SK-N-SH (cell line): ENCODE measurements around the gene SLC7A6OS. TPM values are rescaled to one million over a fixed set of nuclear protein-coding genes. Genes with fewer than 3 reads are reported as not detected.

Source experiments
- CTCF ChIA-PET: fragments of 300-600, 350-600 bp; formaldehyde crosslinking; extraction: SDS; loops from one replicate; lab custom pipeline; 2021; lab: Yijun Ruan, JAX
- POLR2A ChIA-PET: fragments of 350-600 bp; sonication (Branson Sonifier 250); formaldehyde crosslinking; extraction: SDS; loops from one replicate; lab custom pipeline; 2020; ENCODE audit warnings: antibody characterized with exemption, inconsistent platforms; lab: Yijun Ruan, JAX
- DNase-seq: peaks from one replicate; pipeline ENCODE4 v3.0.0; 2012
- H2AFZ ChIP-seq: fragments of 200-600 bp; sonication (generic); 2 replicates; pipeline ENCODE4 v1.8.1; 2016; ENCODE audit warnings: antibody characterized with exemption, mild to moderate bottlenecking, low read depth
- H3F3A ChIP-seq: fragments of 200-600 bp; sonication (generic); replicated peaks from 2 replicates; pipeline ENCODE3; 2016; ENCODE audit warnings: antibody characterized with exemption, mild to moderate bottlenecking; ENCODE audit not compliant: insufficient read depth
- H3K27ac ChIP-seq, 2 experiments: fragments of 200-500 bp in 1 of 2; fragments of 200-600 bp in 1 of 2; sonication (Bioruptor generic) in 1 of 2; sonication (generic), shearing (Covaris generic) in 1 of 2; 2 replicates each; pipeline versions ENCODE4 v1.5.1 to v1.6.1; 2014 to 2016; ENCODE audit warnings: low read depth in 2 of 2, inconsistent platforms in 1 of 2, low read length in 1 of 2, mild to moderate bottlenecking in 1 of 2, mixed read lengths in 1 of 2
- H3K27me3 ChIP-seq: fragments of 200-600 bp; sonication (generic), shearing (Covaris generic); 2 replicates; pipeline ENCODE4 v1.6.1; 2016; ENCODE audit warnings: mixed run types; ENCODE audit not compliant: insufficient read depth
- H3K36me3 ChIP-seq, 2 experiments: fragments of 200-500 bp in 1 of 2; fragments of 200-600 bp in 1 of 2; sonication (Bioruptor generic) in 1 of 2; sonication (generic) in 1 of 2; replicated peaks in 1 of 2; 2 replicates each; pipeline versions ENCODE3 to v1.5.1; 2014 to 2016; ENCODE audit warnings: low read length in 1 of 2, mild to moderate bottlenecking in 1 of 2; ENCODE audit not compliant: insufficient read depth in 2 of 2, control insufficient read depth in 1 of 2
- H3K4me1 ChIP-seq, 2 experiments: fragments of 200-500 bp in 1 of 2; fragments of 200-600 bp in 1 of 2; sonication (Bioruptor generic) in 1 of 2; sonication (generic), shearing (Covaris generic) in 1 of 2; 2 replicates each; pipeline versions ENCODE4 v1.5.1 to v1.6.1; 2014 to 2016; ENCODE audit warnings: low read depth in 1 of 2, low read length in 1 of 2, mixed run types in 1 of 2; ENCODE audit not compliant: insufficient read depth in 2 of 2, control insufficient read depth in 1 of 2
- H3K4me2 ChIP-seq: fragments of 200-600 bp; sonication (generic), shearing (Covaris generic); 2 replicates; pipeline ENCODE4 v1.6.1; 2017; ENCODE audit warnings: mixed run types
- H3K4me3 ChIP-seq, 2 experiments: fragments of 200-500 bp in 1 of 2; fragments of 200-600 bp in 1 of 2; sonication (Bioruptor generic) in 1 of 2; sonication (generic), shearing (Covaris generic) in 1 of 2; 2 replicates each; pipeline versions ENCODE4 v1.5.1 to v1.8.1; 2014 to 2016; ENCODE audit warnings: low read depth in 2 of 2, inconsistent platforms in 1 of 2, low read length in 1 of 2, mild to moderate bottlenecking in 1 of 2, mixed read lengths in 1 of 2, moderate library complexity in 1 of 2
- H3K79me2 ChIP-seq: fragments of 200-600 bp; sonication (generic); 2 replicates; pipeline ENCODE4 v1.8.1; 2017; ENCODE audit warnings: mild to moderate bottlenecking; ENCODE audit not compliant: insufficient read depth
- H3K9ac ChIP-seq: fragments of 200-600 bp; sonication (generic); 2 replicates; pipeline ENCODE4 v1.6.1; 2017; ENCODE audit warnings: mixed run types
- H3K9me2 ChIP-seq: fragments of 200-600 bp; sonication (generic); 2 replicates; pipeline ENCODE4 v1.6.1; 2017; ENCODE audit warnings: mixed run types
- H3K9me3 ChIP-seq: fragments of 200-600 bp; sonication (generic); 2 replicates; pipeline ENCODE4 v1.6.1; 2017; ENCODE audit warnings: mixed run types, mild to moderate bottlenecking, moderate library complexity
- H4K20me1 ChIP-seq: fragments of 200-600 bp; sonication (generic); 2 replicates; pipeline ENCODE4 v1.6.1; 2017; ENCODE audit warnings: mild to moderate bottlenecking, mixed run types; ENCODE audit not compliant: insufficient read depth
- CHD2 ChIP-seq: fragments of 150-350 bp; IDR thresholded peaks from 2 replicates; pipeline ENCODE4 v1.6.1; 2018; ENCODE audit warnings: low read length; ENCODE audit not compliant: partially characterized antibody
- CTCF ChIP-seq: fragments of 200-600 bp; sonication (generic); IDR thresholded peaks from 2 replicates; pipeline ENCODE4 v1.6.1; 2017; ENCODE audit warnings: antibody characterized with exemption, mild to moderate bottlenecking, moderate library complexity
- EP300 ChIP-seq, 2 experiments: IDR thresholded peaks; 2 replicates each; pipeline versions ENCODE4 v1.4.0 to v1.6.1; 2012; ENCODE audit warnings: borderline replicate concordance in 1 of 2, low read depth in 1 of 2, low read length in 1 of 2
- EZH2phosphoT487 ChIP-seq: fragments of 200-600 bp; sonication (generic); IDR thresholded peaks from 2 replicates; pipeline ENCODE4 v1.6.1; 2017; ENCODE audit warnings: low read depth, mixed run types, mild to moderate bottlenecking, antibody characterized with exemption, moderate library complexity, borderline replicate concordance
- GABPA ChIP-seq: IDR thresholded peaks from 2 replicates; pipeline ENCODE4 v1.4.0; 2012; ENCODE audit warnings: low read depth, mild to moderate bottlenecking
- GATA2 ChIP-seq: sonication (generic); formaldehyde crosslinking; IDR thresholded peaks from 2 replicates; pipeline ENCODE4 v1.5.0; 2020; ENCODE audit warnings: mild to moderate bottlenecking, missing genetic modification reagents
- MEF2A ChIP-seq: IDR thresholded peaks from 2 replicates; pipeline ENCODE4 v1.4.0; 2012; ENCODE audit warnings: low read depth, borderline replicate concordance
- MXI1 ChIP-seq: IDR thresholded peaks from 2 replicates; pipeline ENCODE4 v1.6.1; 2012; ENCODE audit warnings: mild to moderate bottlenecking, low read depth, low read length, improper control_type of control experiment
- NFIC ChIP-seq: IDR thresholded peaks from 2 replicates; pipeline ENCODE4 v1.4.0; 2012; ENCODE audit warnings: borderline replicate concordance
- NRF1 ChIP-seq: IDR thresholded peaks from 2 replicates; pipeline ENCODE4 v1.6.1; 2012; ENCODE audit warnings: low read depth, mild to moderate bottlenecking, low read length
- RAD21 ChIP-seq: IDR thresholded peaks from 2 replicates; pipeline ENCODE4 v1.6.1; 2012; ENCODE audit warnings: mild to moderate bottlenecking, low read length
- RCOR1 ChIP-seq: fragments of 150-350 bp; IDR thresholded peaks from 2 replicates; pipeline ENCODE4 v1.6.1; 2017; ENCODE audit warnings: antibody characterized with exemption, low read length
- RXRA ChIP-seq: IDR thresholded peaks from 2 replicates; pipeline ENCODE4 v1.4.0; 2012; ENCODE audit warnings: low read depth, mild to moderate bottlenecking, borderline replicate concordance
- SIN3A ChIP-seq: IDR thresholded peaks from 2 replicates; pipeline ENCODE4 v1.6.1; 2012; ENCODE audit warnings: low read depth, mild to moderate bottlenecking, low read length, moderate library complexity, borderline replicate concordance
- TAF1 ChIP-seq: IDR thresholded peaks from 2 replicates; pipeline ENCODE4 v1.6.1; 2012; ENCODE audit warnings: low read depth, mild to moderate bottlenecking, low read length, moderate library complexity, borderline replicate concordance
- TCF12 ChIP-seq: IDR thresholded peaks from 2 replicates; pipeline ENCODE4 v1.4.0; 2012
- TEAD4 ChIP-seq: IDR thresholded peaks from 2 replicates; pipeline ENCODE4 v1.4.0; 2012; ENCODE audit warnings: mild to moderate bottlenecking, borderline replicate concordance; ENCODE audit not compliant: insufficient read depth
- USF2 ChIP-seq: fragments of 150-350 bp; IDR thresholded peaks from 2 replicates; pipeline ENCODE4 v1.6.1; 2017; ENCODE audit warnings: antibody characterized with exemption, low read length, low read depth, borderline replicate concordance
- YY1 ChIP-seq: IDR thresholded peaks from 2 replicates; pipeline ENCODE4 v1.4.0; 2012; ENCODE audit warnings: low read depth, mild to moderate bottlenecking
- WGBS: methylation state at CpG from one replicate; pipeline ENCODE4 v1.1.6; 2017; ENCODE audit warnings: low lambda C conversion rate; 5-methylcytosine and 5-hydroxymethylcytosine counted together
- polyA plus RNA-seq, 3 experiments: library from polyadenylated mRNA; depleted of rRNA; stranded (reverse); fragments of >200 nt; gene quantifications; 2 replicates each; pipeline ENCODE4 v1.2.3, GENCODE V29; 2012
- TF ChIP-seq, protein P1 (sequence below): IDR thresholded peaks from 2 replicates; pipeline ENCODE4 v1.6.1; 2012; ENCODE audit warnings: mild to moderate bottlenecking, low read depth, low read length, moderate library complexity

Gene SLC7A6OS
- polyA plus RNA-seq, 1 of the 3 experiments (the other 2 are of a cell fraction), result 6.6 TPM

DNA sequence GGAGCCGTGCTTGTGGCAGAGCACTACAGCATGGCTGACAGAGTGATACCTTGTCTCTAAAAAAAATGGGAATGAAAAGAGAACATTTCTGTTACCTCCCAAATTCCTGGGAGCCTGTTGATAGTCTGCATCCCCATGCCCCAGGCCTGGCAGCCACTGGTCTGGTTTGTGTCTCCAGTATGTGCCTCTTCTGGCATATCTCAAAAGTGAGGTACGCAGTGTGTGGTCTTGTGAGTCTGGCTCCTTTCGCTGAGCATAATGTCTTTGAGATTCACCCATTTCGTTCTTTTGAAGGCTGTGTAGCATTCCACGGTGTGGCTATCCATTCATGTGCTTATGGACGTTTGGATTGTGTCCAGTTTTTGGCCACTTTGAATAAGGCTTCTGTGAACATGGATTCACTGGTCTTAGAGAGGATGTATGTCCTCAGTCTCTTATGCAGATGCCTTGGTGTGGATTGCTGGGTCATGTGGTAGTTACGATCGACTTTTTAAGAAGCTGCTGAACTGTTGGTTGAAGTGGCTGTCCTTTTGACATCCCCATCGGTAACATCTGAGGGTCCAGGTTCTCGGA lies 39.2 kb upstream of the SLC7A6OS start:
- no peak for TF ChIP-seq TEAD4
- TF ChIP-seq NFIC, result no peak
- TF ChIP-seq USF2, result no peak
- no peak for TF ChIP-seq RXRA
- no peak for TF ChIP-seq CHD2
- TF ChIP-seq NRF1, result no peak
- TF ChIP-seq MEF2A, result no peak
- TF ChIP-seq TCF12, result no peak
- no peak for TF ChIP-seq MXI1
- TF ChIP-seq GATA2 (CRISPR knock-in tag), result no peak
- TF ChIP-seq YY1, result no peak
- Histone ChIP-seq H3K36me3 (peaks cover 11 to 78% of the 10 kb centered on the region in 2 experiments), H2AFZ (no peak overlapping the region), H3K9ac (no peak overlapping the region), H3K9me3 (no peaks in the 10 kb centered on the region), H4K20me1 (no peaks in the 10 kb centered on the region), H3K27ac (no peak overlapping the region), H3K4me3 (no peak overlapping the region), H3K9me2 (no peaks in the 10 kb centered on the region), H3F3A (no peaks in the 10 kb centered on the region), H3K4me2 (no peak overlapping the region), H3K4me1 (no peaks in the 10 kb centered on the region), H3K27me3 (no peaks in the 10 kb centered on the region), H3K79me2 (no peaks in the 10 kb centered on the region)
- ChIA-PET CTCF (interaction anchor here (0.7 to 1.4 kb wide), 3 partner anchors 10 to 89 kb away, joined by 3 read pairs; no protein-coding TSS in a partner anchor), POLR2A (no interaction called here)
- WGBS, result 92% methylated on average over 10 of the region's 10 CpGs
- DNase-seq, result no peak

DNA sequence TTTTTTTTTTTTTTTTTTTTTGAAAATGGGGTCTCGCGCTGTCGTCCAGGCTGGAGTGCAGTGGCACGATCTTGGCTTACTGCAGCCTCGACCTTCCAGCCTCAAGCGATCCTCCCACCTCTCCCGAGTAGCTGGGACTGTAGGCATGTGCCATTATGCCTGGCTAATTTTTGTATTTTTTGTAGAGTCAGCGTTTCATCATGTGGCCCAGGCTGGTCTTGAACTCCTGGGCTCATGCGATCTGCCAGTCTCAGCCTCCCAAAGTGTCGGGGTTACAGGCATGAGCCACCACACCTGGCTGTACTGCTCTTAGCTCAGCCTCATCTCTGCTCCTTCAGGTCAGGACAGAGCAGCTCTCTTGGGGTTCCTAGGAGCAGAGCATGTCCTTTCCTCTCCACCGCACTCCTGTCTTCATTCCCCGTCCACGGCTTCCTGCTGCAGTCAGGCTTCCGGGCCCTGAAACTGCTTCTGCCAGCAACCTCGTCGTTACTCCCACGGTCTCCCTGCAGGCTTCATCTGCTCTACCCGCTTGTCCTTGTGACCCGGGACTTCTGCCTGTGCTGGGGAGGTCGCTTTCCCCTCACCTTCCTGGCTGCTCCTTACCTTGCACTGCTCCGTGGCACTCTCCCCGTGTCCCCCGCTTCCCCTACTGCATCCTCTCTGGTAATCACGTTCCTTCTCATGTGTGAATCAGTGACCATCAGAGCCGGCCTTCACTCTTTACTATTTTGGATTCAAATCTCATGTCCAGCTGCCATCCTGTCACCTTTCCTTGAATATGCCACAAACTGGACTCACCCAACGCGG lies 38.1 kb upstream of the SLC7A6OS start:
- Histone ChIP-seq H3K79me2 (no peaks in the 10 kb centered on the region), H3K27ac (no peak overlapping the region), H3K9ac (no peak overlapping the region), H3K27me3 (no peaks in the 10 kb centered on the region), H4K20me1 (no peaks in the 10 kb centered on the region), H3K9me2 (no peaks in the 10 kb centered on the region), H3K4me3 (no peak overlapping the region), H3K9me3 (no peaks in the 10 kb centered on the region), H3K36me3 (peaks cover 16 to 78% of the 10 kb centered on the region in 2 experiments), H3K4me1 (no peaks in the 10 kb centered on the region), H2AFZ (no peak overlapping the region), H3F3A (no peaks in the 10 kb centered on the region), H3K4me2 (no peak overlapping the region)
- no peak for DNase-seq
- 94% methylated on average over 27 of the region's 27 CpGs for WGBS
- CTCF ChIA-PET, result interaction anchor here (0.7 to 1.4 kb wide), 3 partner anchors 11 to 88 kb away, joined by 3 to 4 read pairs (median 3); no protein-coding TSS in a partner anchor
- POLR2A ChIA-PET, result no interaction called here
- TF ChIP-seq GABPA (no peak), TEAD4 (no peak), MEF2A (no peak), CHD2 (no peak), TAF1 (no peak), EZH2phosphoT487 (no peak), EP300 (IDR thresholded peaks at IDR 0.05; ENCODE audit: borderline replicate concordance in 1 of 2, low read depth in 1 of 2, low read length in 1 of 2) (no peak), RXRA (no peak), CTCF (no peak), RCOR1 (no peak), SIN3A (no peak), RAD21 (no peak), GATA2 (CRISPR knock-in tag) (no peak)
- TF ChIP-seq, protein P1, sequence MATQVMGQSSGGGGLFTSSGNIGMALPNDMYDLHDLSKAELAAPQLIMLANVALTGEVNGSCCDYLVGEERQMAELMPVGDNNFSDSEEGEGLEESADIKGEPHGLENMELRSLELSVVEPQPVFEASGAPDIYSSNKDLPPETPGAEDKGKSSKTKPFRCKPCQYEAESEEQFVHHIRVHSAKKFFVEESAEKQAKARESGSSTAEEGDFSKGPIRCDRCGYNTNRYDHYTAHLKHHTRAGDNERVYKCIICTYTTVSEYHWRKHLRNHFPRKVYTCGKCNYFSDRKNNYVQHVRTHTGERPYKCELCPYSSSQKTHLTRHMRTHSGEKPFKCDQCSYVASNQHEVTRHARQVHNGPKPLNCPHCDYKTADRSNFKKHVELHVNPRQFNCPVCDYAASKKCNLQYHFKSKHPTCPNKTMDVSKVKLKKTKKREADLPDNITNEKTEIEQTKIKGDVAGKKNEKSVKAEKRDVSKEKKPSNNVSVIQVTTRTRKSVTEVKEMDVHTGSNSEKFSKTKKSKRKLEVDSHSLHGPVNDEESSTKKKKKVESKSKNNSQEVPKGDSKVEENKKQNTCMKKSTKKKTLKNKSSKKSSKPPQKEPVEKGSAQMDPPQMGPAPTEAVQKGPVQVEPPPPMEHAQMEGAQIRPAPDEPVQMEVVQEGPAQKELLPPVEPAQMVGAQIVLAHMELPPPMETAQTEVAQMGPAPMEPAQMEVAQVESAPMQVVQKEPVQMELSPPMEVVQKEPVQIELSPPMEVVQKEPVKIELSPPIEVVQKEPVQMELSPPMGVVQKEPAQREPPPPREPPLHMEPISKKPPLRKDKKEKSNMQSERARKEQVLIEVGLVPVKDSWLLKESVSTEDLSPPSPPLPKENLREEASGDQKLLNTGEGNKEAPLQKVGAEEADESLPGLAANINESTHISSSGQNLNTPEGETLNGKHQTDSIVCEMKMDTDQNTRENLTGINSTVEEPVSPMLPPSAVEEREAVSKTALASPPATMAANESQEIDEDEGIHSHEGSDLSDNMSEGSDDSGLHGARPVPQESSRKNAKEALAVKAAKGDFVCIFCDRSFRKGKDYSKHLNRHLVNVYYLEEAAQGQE, result no peak
